GM18873 (cell line): ENCODE measurements around the gene OR6C75.
"Not testable (repeated sequence)": the region's sequence is repeated elsewhere in the genome, so short reads cannot be mapped to it uniquely, and the experiment has no call there.

Experiments
- ATAC-seq: cut with Tn5 transposase; IDR thresholded peaks from one replicate; pipeline ENCODE4 v1.9.1; 2021; ENCODE audit warnings: mild to moderate bottlenecking, moderate library complexity, moderate number of reproducible peaks; ENCODE audit not compliant: unreplicated experiment, low FRiP score

Gene OR6C75

DNA sequence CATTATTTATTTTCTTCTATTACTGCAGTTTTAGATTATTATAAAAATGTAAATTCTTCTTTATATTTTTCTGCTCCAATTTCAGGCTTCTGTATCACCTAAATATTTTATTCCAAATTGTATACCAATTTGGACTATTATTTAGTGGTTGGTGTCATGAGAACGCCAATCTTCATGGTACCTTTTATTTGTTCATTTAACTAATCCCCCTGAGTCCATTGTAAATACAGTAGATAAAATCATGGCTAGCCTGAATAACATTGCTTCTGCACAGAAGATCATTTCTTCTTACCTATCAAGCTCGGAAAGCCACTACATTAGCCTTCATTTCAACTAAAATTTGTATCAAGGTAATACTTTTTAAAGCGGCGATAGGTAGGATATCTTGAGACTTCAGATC is at the start of gene OR6C75:
Gene OR6C75, plus strand, starts transcription at position 301 of the 400 bp plus-strand sequence. CDS start 2,136 bp downstream, outside the sequence.
- ATAC-seq, result no peak

DNA sequence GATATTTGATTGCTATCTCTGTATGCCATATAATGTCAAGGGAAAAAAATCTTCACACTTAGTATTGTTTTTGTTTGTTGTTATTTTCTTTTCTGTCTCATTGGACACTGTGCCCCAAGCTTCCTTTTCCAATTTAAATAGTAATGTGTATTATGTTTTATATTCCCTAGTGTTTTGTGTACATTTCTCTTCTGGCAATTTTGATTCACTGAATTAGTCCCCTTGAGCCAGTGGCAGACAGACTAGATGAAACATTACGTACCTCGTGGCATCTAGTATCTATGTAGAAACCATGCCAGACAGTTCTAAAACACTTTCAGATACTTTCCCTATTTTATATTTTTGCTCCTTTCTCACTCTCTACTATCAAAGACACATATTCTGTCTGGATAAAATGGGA is 48.7 kb upstream of the OR6C75 start, which contains the start of gene OR6C1:
Gene OR6C1, plus strand, starts transcription at position 301 of the 400 bp plus-strand sequence. CDS start 6,257 bp downstream, outside the sequence.
- no peak for ATAC-seq

DNA sequence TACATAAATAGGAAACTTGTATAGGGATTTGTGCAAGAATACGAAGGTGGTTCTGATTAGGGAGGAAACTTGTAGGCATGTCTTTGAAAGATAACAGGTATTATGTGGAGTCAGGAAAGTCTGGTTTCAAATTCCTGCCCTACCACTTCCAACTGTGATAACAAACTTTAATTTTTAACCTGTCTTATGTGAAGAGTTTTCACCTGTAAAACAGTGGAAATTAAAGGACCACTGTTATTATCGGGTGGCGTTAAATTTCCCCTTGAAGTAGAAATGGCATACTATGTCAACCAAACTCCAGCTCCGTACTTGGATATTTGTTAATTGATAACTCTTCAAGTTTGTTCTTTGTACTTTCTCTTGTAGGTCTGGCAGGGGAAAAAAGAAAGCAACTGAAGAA is 42.6 kb upstream of the OR6C75 start:
- no peak for ATAC-seq

DNA sequence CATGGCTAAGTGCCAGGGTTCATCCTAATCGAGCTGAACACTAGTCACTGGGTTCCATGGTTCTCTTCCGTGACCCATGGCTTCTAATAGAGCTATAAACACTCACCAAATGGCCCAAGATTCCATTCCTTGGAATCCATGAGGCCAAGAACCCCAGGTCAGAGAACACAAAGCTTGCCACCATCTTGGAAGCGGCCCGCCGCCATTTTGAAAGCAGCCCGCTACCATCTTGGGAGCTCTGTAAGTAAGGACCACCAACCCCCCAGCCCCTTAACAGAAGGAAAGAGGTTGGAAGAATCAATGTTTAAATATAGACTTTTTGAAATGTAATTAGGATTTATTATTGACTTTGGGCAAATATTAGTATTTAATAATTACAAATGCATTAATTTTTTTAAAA is 37.0 kb upstream of the OR6C75 start:
- not testable (repeated sequence) for ATAC-seq

- ATAC-seq, result no peak
Observed at GRCh38 chr12:55330446-55330845, 32.3 kb upstream of the OR6C75 start, which contains the start of gene OR6C3. Gene OR6C3 (plus strand): TSS chr12:55330746. CDS start chr12:55331701, 955 bp downstream.

- no peak for ATAC-seq
Observed at GRCh38 chr12:55336002-55336401, 26.8 kb upstream of the OR6C75 start.

DNA sequence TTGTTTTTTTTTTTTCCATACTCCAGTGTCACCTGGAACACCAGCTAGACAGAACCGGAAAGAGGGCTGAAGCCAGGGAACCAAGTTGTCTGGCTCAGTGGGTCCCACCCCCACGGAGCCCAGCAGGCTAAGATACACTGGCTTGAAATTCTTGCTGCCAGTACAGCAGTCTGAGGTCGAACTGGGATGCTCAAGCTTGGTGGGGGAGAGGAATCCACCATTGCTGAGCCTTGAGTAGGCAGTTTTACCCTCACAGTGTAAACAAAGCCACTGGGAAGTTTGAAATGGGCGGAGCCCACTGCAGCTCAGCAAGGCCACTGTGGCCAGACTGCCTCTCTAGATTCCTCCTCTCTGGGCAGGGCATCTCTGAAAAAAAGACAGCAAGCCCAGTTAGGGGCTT is 7.4 kb upstream of the OR6C75 start:
- not testable (repeated sequence) for ATAC-seq

GRCh38 chr12:55365086-55365485 is 2.3 kb downstream of the OR6C75 start:
- ATAC-seq, result no peak

GRCh38 chr12:55372521-55372920 is 9.7 kb downstream of the OR6C75 start:
- ATAC-seq, result no peak

DNA sequence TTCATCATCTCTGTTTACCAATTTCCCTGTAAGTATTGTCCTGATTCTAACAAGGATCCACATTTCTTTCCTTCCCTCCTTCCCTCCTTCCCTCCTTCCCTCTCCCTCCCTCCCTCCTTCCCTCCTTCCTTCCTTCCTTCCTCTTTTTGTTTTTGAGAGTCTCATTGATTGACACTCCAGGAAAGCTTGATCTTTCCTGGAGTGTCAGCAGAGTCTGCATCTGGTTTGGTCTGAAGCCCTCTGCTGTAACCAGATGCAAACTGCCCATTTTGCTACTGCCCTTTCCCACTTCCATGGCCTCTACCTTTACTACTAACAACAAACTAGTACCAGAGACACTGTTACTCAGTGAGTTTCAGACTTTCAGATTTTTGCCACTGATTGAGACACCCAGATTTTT is 23.1 kb downstream of the OR6C75 start:
- ATAC-seq, result no peak

DNA sequence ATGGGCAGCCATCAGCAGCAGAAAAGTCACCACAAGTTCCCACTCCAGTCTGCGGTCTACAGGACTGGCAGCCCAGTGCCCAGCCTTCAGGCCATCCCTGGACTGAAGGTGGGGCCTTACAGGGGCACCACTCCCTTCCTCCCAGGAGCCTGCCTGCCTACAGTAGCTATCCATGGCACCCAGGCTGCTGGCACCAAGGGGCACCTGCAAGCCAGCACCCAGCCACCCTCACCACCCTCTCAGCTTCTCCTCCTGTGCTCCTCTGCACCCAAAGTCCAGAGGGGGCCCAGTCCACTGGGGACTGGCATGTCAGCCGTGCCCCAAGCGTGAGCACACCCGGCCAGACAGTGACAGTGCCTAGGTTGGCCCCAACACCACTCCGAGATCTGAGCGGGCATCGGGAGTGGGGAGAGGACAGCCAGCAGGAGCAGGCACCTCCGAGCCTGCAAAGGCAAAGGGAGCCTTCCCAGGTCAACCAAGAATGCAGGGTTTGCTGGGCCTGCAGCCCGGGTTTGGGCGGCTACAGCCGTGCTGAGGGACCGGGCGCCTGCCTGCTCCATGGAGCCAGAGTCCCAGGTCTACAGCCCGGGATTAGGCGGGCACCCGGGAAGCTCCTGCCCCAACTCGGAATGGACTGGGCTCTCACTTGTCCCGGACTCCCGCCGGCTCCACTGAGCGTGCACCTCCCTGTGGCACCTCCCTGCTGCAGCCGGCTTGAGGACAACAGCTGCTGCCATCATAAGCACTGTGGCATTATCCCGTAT is 29.4 kb downstream of the OR6C75 start:
- ATAC-seq, result no peak

DNA sequence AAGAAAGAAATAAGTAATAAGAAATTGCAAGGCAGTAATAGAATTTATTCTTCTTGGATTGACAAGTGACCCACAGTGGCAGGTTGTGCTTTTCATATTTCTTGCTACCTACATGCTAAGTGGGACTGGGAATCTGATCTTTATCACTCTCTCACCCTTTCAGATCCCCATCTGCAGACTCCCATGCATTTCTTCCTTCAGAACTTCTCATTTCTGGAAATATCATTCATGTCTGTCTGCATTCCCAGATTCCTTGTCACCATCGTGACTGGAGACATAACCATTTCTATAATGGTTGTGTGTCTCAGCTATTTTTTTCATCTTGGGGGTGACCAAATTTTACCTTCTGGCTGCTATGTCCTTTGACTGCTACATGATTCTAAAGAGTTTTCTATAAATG is 33.6 kb downstream of the OR6C75 start:
- ATAC-seq, result no peak

- ATAC-seq, result no peak
Observed at GRCh38 chr12:55400229-55400628, 37.5 kb downstream of the OR6C75 start, which contains the start of gene OR6C65. Gene OR6C65 (plus strand): TSS chr12:55400529. CDS start chr12:55400529, 0 bp downstream.

- ATAC-seq, result no peak
Observed at GRCh38 chr12:55407866-55408265, 45.1 kb downstream of the OR6C75 start.

GRCh38 chr12:55409133-55409532 is 46.4 kb downstream of the OR6C75 start:
- not testable (repeated sequence) for ATAC-seq

DNA sequence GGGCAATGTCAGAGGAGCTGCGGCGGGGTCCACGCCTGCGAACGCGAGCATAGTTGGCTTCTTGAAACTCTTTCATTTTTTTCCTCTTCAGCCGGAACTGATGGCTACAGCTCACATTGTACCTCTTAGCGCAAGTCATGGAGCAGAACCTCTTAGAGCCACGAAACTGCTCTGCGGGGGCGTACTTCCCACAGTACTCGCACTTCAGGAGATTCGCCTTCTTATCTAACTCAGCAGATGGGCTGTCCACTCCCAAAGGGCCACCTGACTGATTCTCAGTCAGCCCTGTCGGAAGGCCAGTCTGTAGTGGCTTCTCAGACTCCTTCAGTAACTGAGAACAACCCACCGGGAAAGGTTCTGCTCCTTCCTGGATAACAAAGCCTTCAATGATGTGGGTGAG is 49.4 kb downstream of the OR6C75 start:
- ATAC-seq, result not testable (repeated sequence)

DNA sequence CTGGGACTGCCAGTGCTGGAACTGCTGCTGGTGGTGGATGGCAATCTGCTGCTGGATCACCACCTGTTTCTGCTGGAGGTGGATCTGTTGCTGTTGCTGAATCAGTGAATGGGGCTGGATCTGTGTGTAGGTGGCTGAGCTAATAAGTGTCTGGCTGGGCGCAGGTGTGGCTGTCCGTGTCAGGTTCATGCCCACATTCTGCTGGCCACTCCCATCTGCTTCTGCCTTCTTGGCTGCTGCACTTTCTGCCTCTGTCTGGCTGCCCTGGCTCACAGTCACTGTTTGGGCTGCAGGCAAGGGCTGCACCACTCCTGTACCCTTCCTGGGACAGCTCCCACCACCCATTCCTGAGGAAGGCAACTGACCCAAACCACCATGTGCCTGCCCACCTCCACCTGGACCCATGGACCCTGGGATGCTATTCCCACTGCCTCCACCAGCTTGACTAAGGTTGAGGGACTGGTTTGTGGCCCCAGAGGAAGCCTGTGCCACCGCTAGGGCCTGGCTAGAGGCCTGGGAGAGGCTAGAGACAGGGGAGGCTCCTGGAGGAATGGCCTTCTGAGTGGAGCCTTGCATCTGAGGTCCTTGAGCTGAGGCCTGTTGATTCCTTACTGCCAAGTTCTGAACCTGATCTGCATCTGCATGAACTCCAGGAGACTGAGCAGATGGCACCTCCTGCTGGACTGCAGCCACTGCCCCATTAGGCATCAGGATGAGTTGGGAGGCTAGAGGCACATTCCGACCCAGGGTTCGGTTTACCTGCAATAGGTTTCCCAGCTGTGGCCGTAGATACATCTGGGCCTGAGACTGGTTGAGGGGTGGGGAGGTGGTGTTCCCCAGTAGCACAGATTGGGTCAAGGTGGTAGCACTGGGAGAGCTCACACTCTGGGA is 51.0 kb downstream of the OR6C75 start:
- ATAC-seq, result not testable (repeated sequence)

- not testable (repeated sequence) for ATAC-seq
Observed at GRCh38 chr12:55414396-55414823, 51.6 kb downstream of the OR6C75 start.

- not testable (repeated sequence) for ATAC-seq
Observed at GRCh38 chr12:55414889-55415288, 52.1 kb downstream of the OR6C75 start.

- no peak for ATAC-seq
Observed at GRCh38 chr12:55416961-55417360, 54.2 kb downstream of the OR6C75 start.
